Psoas muscle (tissue), 8 donors: ENCODE data around the gene GPC6. TPM values are rescaled to one million over a fixed set of nuclear protein-coding genes. Genes with fewer than 3 reads are reported as not detected.

Experiments used
- ATAC-seq, 4 donors: fragments of 200-7000 bp; cut with Tn5 transposase; one replicate each; pipeline ENCODE4 v1.9.1; 2020; ENCODE audit warnings: moderate library complexity in 3 of 4, mild to moderate bottlenecking in 2 of 4
- DNase-seq, 2 donors: peaks; one replicate each; pipeline ENCODE4 v3.0.0-alpha.2; 2020
- H3K27ac ChIP-seq: fragments of 200-600 bp; one replicate; pipeline ENCODE4 v1.8.0; 2022
- H3K27me3 ChIP-seq, 3 donors: fragments of 200-600 bp in 1 of 3; one replicate each; pipeline versions ENCODE4 v1.6.1 to v1.8.0; 2013 to 2022; ENCODE audit warnings: low read length in 2 of 3, mild to moderate bottlenecking in 2 of 3, moderate library complexity in 1 of 3; ENCODE audit not compliant: insufficient read depth in 3 of 3
- H3K36me3 ChIP-seq, 2 donors: fragments of 200-600 bp in 1 of 2; one replicate each; pipeline versions ENCODE4 v1.6.1 to v1.8.0; 2013 to 2022; ENCODE audit warnings: low read depth in 1 of 2, mild to moderate bottlenecking in 1 of 2, moderate library complexity in 1 of 2; ENCODE audit not compliant: insufficient read depth in 1 of 2
- H3K4me1 ChIP-seq: fragments of 200-600 bp; one replicate; pipeline ENCODE4 v1.8.0; 2022
- H3K4me3 ChIP-seq: fragments of 200-600 bp; one replicate; pipeline ENCODE4 v1.8.0; 2022; ENCODE audit warnings: mild to moderate bottlenecking
- H3K9me3 ChIP-seq: fragments of 200-600 bp; one replicate; pipeline ENCODE4 v1.8.0; 2022
- CTCF ChIP-seq: fragments of 200-600 bp; IDR thresholded peaks from one replicate; pipeline ENCODE4 v1.8.0; 2022; ENCODE audit warnings: antibody characterized with exemption
- WGBS, 3 donors: extraction: QIAGEN DNeasy Blood & Tissue Kit; methylation state at CpG; one replicate each; pipeline versions ENCODE4 v1.1.6 to v1.1.7; 2013; 5-methylcytosine and 5-hydroxymethylcytosine counted together
- intact Hi-C, 2 donors: fragments of 100-400 bp; cut with DNase I; formaldehyde crosslinking; loops; one replicate each; pipeline versions ENCODE4 v1.11.0 to v1.14.2; 2022
- polyA plus RNA-seq, 3 donors: library from polyadenylated mRNA; stranded (reverse); fragments of 200-250 nt; gene quantifications; one replicate each; pipeline ENCODE4 v1.2.3, GENCODE V29; 2013
- total RNA-seq, 4 donors: library from RNA; stranded (reverse); fragmentation: NEBNext Ultra II Directional in 2 of 4; extraction: Animal tissue kit (Norgen Biotek cat#: 25700) in 2 of 4; gene quantifications; one replicate each; pipeline versions ENCODE4 v1.2.1 to v1.2.4, GENCODE V29; 2021 to 2023
- donor health status: healthy with polysubstance abuse.
- donor health status: DM: no; HTN: no; CAD: no; lungs with moderate emphysema.
- donor health status: Bipolar disorder and iron deficiency.
- donor health status: healthy.
- donor health status: DM: yes; HTN: yes; CAD: no.
- donor health status: DM: no; HTN: no; CAD: no.
- donor health status: DM: no; HTN: no; CAD: no.
- donor health status: DM: yes; HTN: yes; CAD: no.

The GPC6 gene
- total and polyA plus RNA-seq, 7 donors: 0.07 to 3.7 (median 0.57) TPM

- ATAC-seq (no peak), DNase-seq (no peak)
- Histone ChIP-seq H3K4me1 (no peaks in the 10 kb centered on the region), H3K9me3 (no peaks in the 10 kb centered on the region), H3K27me3 (peaks cover 0 to 2% (median 0%) of the 10 kb centered on the region in 3 donors), H3K36me3 (no peaks in the 10 kb centered on the region), H3K27ac (no peak overlapping the region), H3K4me3 (no peak overlapping the region)
- intact Hi-C loops: no loop called here
- 82 to 92% (median 86%) methylated on average over 2 of the region's 2 CpGs for WGBS, 3 donors
- TF ChIP-seq CTCF: no peak
Measured at GRCh38 chr13:94234738-94235137, 1008.1 kb downstream of the GPC6 start.

GRCh38 chr13:94236132-94236531, 1009.5 kb downstream of the GPC6 start:
- H3K4me3 ChIP-seq: no peak overlapping the region
- peaks cover 0 to 2% (median 0%) of the 10 kb centered on the region in 3 donors for H3K27me3 ChIP-seq
- no peak for TF ChIP-seq CTCF
- no peaks in the 10 kb centered on the region for H3K9me3 ChIP-seq
- ATAC-seq (no peak), DNase-seq (no peak)
- H3K27ac ChIP-seq: no peak overlapping the region
- intact Hi-C loops: no loop called here
- no peaks in the 10 kb centered on the region for H3K4me1 ChIP-seq
- WGBS, 3 donors: 76 to 86% (median 83%) methylated on average over 2 of the region's 2 CpGs
- no peaks in the 10 kb centered on the region for H3K36me3 ChIP-seq

- Histone ChIP-seq H3K27me3 (peaks cover 0 to 2% (median 0%) of the 10 kb centered on the region in 3 donors), H3K27ac (no peak overlapping the region), H3K9me3 (no peaks in the 10 kb centered on the region), H3K4me3 (no peak overlapping the region), H3K36me3 (no peaks in the 10 kb centered on the region), H3K4me1 (no peaks in the 10 kb centered on the region)
- no peak for TF ChIP-seq CTCF
- DNase-seq: no peak
- no peak for ATAC-seq
- intact Hi-C loops: no loop called here
Measured at GRCh38 chr13:94236872-94237271, 1010.3 kb downstream of the GPC6 start.

- ATAC-seq: no peak
- H3K36me3 ChIP-seq: no peaks in the 10 kb centered on the region
- intact Hi-C loops: no loop called here
- H3K9me3 ChIP-seq: no peaks in the 10 kb centered on the region
- no peak for DNase-seq
- no peak overlapping the region for H3K4me3 ChIP-seq
- H3K4me1 ChIP-seq: no peaks in the 10 kb centered on the region
- no peak overlapping the region for H3K27ac ChIP-seq
- H3K27me3 ChIP-seq: peaks cover 0 to 2% (median 0%) of the 10 kb centered on the region in 3 donors
- TF ChIP-seq CTCF: no peak
- WGBS, 3 donors: 49 to 54% (median 50%) methylated on average over 3 of the region's 3 CpGs
Measured at GRCh38 chr13:94239135-94239534, 1012.5 kb downstream of the GPC6 start.

GRCh38 chr13:94242554-94242953, 1015.9 kb downstream of the GPC6 start:
- ATAC-seq (no peak), DNase-seq (no peak)
- TF ChIP-seq CTCF: no peak
- H3K27ac ChIP-seq: no peak overlapping the region
- no peaks in the 10 kb centered on the region for H3K27me3 ChIP-seq
- H3K4me3 ChIP-seq: no peak overlapping the region
- no peaks in the 10 kb centered on the region for H3K4me1 ChIP-seq
- intact Hi-C loops: no loop called here
- peaks cover 11% of the 10 kb centered on the region for H3K9me3 ChIP-seq
- H3K36me3 ChIP-seq: no peaks in the 10 kb centered on the region
